ENCODE data around the gene LTB4R2. TPM values are rescaled to one million over a fixed set of nuclear protein-coding genes. Genes with fewer than 3 reads are reported as not detected.

The LTB4R2 gene
- total RNA-seq, 1 donor from 2014 or later, result 3.0 TPM

Other genes with a start within 250 kb of the LTB4R2 start
- gene CPNE6, start 238.6 kb upstream of the LTB4R2 start, total RNA-seq, result not detected
- gene PCK2, start 215.8 kb upstream of the LTB4R2 start, total RNA-seq, result 26.1 TPM
- gene DCAF11, start 195.4 kb upstream of the LTB4R2 start, total RNA-seq, result 52.3 TPM
- not detected for gene NRL, start 195.2 kb upstream of the LTB4R2 start, total RNA-seq
- not detected for gene FITM1, start 179.5 kb upstream of the LTB4R2 start, total RNA-seq
- gene PSME1, start 173.9 kb upstream of the LTB4R2 start, total RNA-seq, result 55.5 TPM
- 3.4 TPM for gene EMC9, start 168.5 kb upstream of the LTB4R2 start, total RNA-seq
- gene PSME2, start 163.5 kb upstream of the LTB4R2 start, total RNA-seq, result 100 TPM
- 182 TPM for gene RNF31, start 162.6 kb upstream of the LTB4R2 start, total RNA-seq
- gene IRF9, start 148.9 kb upstream of the LTB4R2 start, total RNA-seq, result 24.7 TPM
- gene REC8, start 138.1 kb upstream of the LTB4R2 start, total RNA-seq, result 9.6 TPM
- 140 TPM for gene IPO4, start 121.3 kb upstream of the LTB4R2 start, total RNA-seq
- gene TM9SF1, start 114.7 kb upstream of the LTB4R2 start, total RNA-seq, result 86.5 TPM
- gene TSSK4, start 104.4 kb upstream of the LTB4R2 start, total RNA-seq, result not detected
- 27.0 TPM for gene CHMP4A, start 96.7 kb upstream of the LTB4R2 start, total RNA-seq
- 58.8 TPM for gene MDP1, start 94.1 kb upstream of the LTB4R2 start, total RNA-seq
- gene NEDD8, start 77.8 kb upstream of the LTB4R2 start, total RNA-seq, result 72.8 TPM
- gene GMPR2, start 77.2 kb upstream of the LTB4R2 start, total RNA-seq, result 37.5 TPM
- gene TINF2, start 67.5 kb upstream of the LTB4R2 start, total RNA-seq, result 70.0 TPM
- gene TGM1, start 47.0 kb upstream of the LTB4R2 start, total RNA-seq, result 1.7 TPM
- 54.9 TPM for gene RABGGTA, start 38.5 kb upstream of the LTB4R2 start, total RNA-seq
- 100 TPM for gene DHRS1, start 10.4 kb upstream of the LTB4R2 start, total RNA-seq
- 33.5 TPM for gene NOP9, start 10.3 kb upstream of the LTB4R2 start, total RNA-seq
- gene CIDEB, start 2.2 kb upstream of the LTB4R2 start, total RNA-seq, result 72.8 TPM
- 3.6 TPM for gene LTB4R, start 1.4 kb downstream of the LTB4R2 start, total RNA-seq
- 143 TPM for gene ADCY4, start 24.9 kb downstream of the LTB4R2 start, total RNA-seq
- gene RIPK3, start 29.9 kb downstream of the LTB4R2 start, total RNA-seq, result 2.3 TPM
- 58.9 TPM for gene NFATC4, start 58.0 kb downstream of the LTB4R2 start, total RNA-seq
- gene NYNRIN, start 88.9 kb downstream of the LTB4R2 start, total RNA-seq, result 23.1 TPM
- gene CBLN3, start 119.5 kb downstream of the LTB4R2 start, total RNA-seq, result 2.2 TPM
- gene KHNYN, start 119.8 kb downstream of the LTB4R2 start, total RNA-seq, result 70.4 TPM
- gene SDR39U1, start 132.6 kb downstream of the LTB4R2 start, total RNA-seq, result 98.3 TPM
- not detected for gene CMA1, start 198.1 kb downstream of the LTB4R2 start, total RNA-seq